ENCODE results near the gene EPHA8.

EPHA8 gene

GRCh38 chr1:22615886-22616285 lies 52.6 kb downstream of the EPHA8 start:
- no peaks in the 10 kb centered on the region for H3K27me3 ChIP-seq (ENCODE audit: insufficient read depth, poor library complexity, severe bottlenecking)
- no peak for TF ChIP-seq GABPA (IDR thresholded peaks at IDR 0.05; ENCODE audit: low read depth)
- 0 out of 2 replicates have a peak, but pooled peaks have one; percentile 13 for TF ChIP-seq SPI1 (IDR thresholded peaks at IDR 0.05; ENCODE audit: borderline replicate concordance, low read depth)
- H3K4me3 ChIP-seq (replicated peaks; ENCODE audit: insufficient read depth, low read length) = no peak overlapping the region
- no peak overlapping the region for H3K27ac ChIP-seq (replicated peaks)
- peak in 1 of 2 experiments; percentile 41 for DNase-seq (ENCODE audit: low read depth in 1 of 2, low spot score in 1 of 2)

- TF ChIP-seq CTCF (IDR thresholded peaks at IDR 0.05; ENCODE audit: insufficient read depth, low read length) = no peak
- no peak for TF ChIP-seq POLR2AphosphoS5 (IDR thresholded peaks at IDR 0.05; ENCODE audit: low read depth)
- H3K27ac ChIP-seq (replicated peaks) = no peak overlapping the region
- no peak overlapping the region for H3K4me3 ChIP-seq (replicated peaks; ENCODE audit: insufficient read depth, low read length)
- no peak for DNase-seq (ENCODE audit: low read depth in 1 of 2, low spot score in 1 of 2)
- H3K27me3 ChIP-seq (ENCODE audit: insufficient read depth, poor library complexity, severe bottlenecking) = no peaks in the 10 kb centered on the region
Measured at GRCh38 chr1:22616571-22616970, 53.3 kb downstream of the EPHA8 start.

GRCh38 chr1:22618056-22618455 lies 54.8 kb downstream of the EPHA8 start:
- DNase-seq (ENCODE audit: low read depth in 1 of 2, low spot score in 1 of 2) = no peak
- H3K27me3 ChIP-seq (ENCODE audit: insufficient read depth, poor library complexity, severe bottlenecking) = no peaks in the 10 kb centered on the region

GRCh38 chr1:22619252-22619651 lies 56.0 kb downstream of the EPHA8 start:
- Histone ChIP-seq H3K27me3 (ENCODE audit: insufficient read depth, poor library complexity, severe bottlenecking) (no peaks in the 10 kb centered on the region), H3K27ac (replicated peaks) (no peak overlapping the region)

More at GRCh38 chr1:22618056-22618455, 54.8 kb downstream of the EPHA8 start:
- no peak for TF ChIP-seq CTCF (IDR thresholded peaks at IDR 0.05; ENCODE audit: insufficient read depth, low read length)
- no peak for TF ChIP-seq REST (IDR thresholded peaks at IDR 0.05; ENCODE audit: insufficient replicate concordance, low read depth)
- no peak for TF ChIP-seq POLR2AphosphoS5 (IDR thresholded peaks at IDR 0.05; ENCODE audit: low read depth)
- no peak for TF ChIP-seq SPI1 (IDR thresholded peaks at IDR 0.05; ENCODE audit: borderline replicate concordance, low read depth)
- TF ChIP-seq GABPA (IDR thresholded peaks at IDR 0.05; ENCODE audit: low read depth) = no peak
- Histone ChIP-seq H3K4me3 (replicated peaks; ENCODE audit: insufficient read depth, low read length) (no peak overlapping the region), H3K27ac (replicated peaks) (no peak overlapping the region)

More at GRCh38 chr1:22619252-22619651, 56.0 kb downstream of the EPHA8 start:
- H3K4me3 ChIP-seq (replicated peaks; ENCODE audit: insufficient read depth, low read length) = no peak overlapping the region
- TF ChIP-seq GABPA (IDR thresholded peaks at IDR 0.05; ENCODE audit: low read depth) (peak; percentile 69; the same call in 1 of the 2 replicates), SPI1 (IDR thresholded peaks at IDR 0.05; ENCODE audit: borderline replicate concordance, low read depth) (peak; percentile 76), CTCF (IDR thresholded peaks at IDR 0.05; ENCODE audit: insufficient read depth, low read length) (no peak), POLR2AphosphoS5 (IDR thresholded peaks at IDR 0.05; ENCODE audit: low read depth) (no peak), REST (IDR thresholded peaks at IDR 0.05; ENCODE audit: insufficient replicate concordance, low read depth) (no peak)
- peak; percentile 73 to 90 for DNase-seq (ENCODE audit: low read depth in 1 of 2, low spot score in 1 of 2)

All from HL-60 (cell line).